HFFc6 (cell line): ENCODE results near the gene PLEKHG2. TPM values are rescaled to one million over a fixed set of nuclear protein-coding genes. Genes with fewer than 3 reads are reported as not detected.

ENCODE experiments used
- DNase-seq: peaks from one replicate; pipeline ENCODE4 v3.0.0-alpha.2; 2018
- H3K27ac Mint-ChIP-seq: 2 replicates; pipeline ENCODE4 v1.8.0; 2020; ENCODE audit warnings: mild to moderate bottlenecking, mixed read lengths
- H3K27me3 Mint-ChIP-seq: 2 replicates; pipeline ENCODE4 v1.8.0; 2021; ENCODE audit warnings: mild to moderate bottlenecking, moderate library complexity, mixed read lengths; ENCODE audit not compliant: insufficient read depth
- H3K36me3 Mint-ChIP-seq: 2 replicates; pipeline ENCODE4 v1.8.0; 2021; ENCODE audit warnings: low read depth, mixed read lengths
- H3K4me1 Mint-ChIP-seq: 2 replicates; pipeline ENCODE4 v1.8.0; 2020; ENCODE audit warnings: low read depth, mixed read lengths
- H3K4me3 Mint-ChIP-seq: 2 replicates; pipeline ENCODE4 v1.8.0; 2020; ENCODE audit warnings: mild to moderate bottlenecking, moderate library complexity, mixed read lengths
- H3K9me3 Mint-ChIP-seq: 2 replicates; pipeline ENCODE4 v1.8.0; 2020; ENCODE audit warnings: mild to moderate bottlenecking, mixed read lengths
- CTCF ChIP-seq: fragments of 200-600 bp; sonication (generic); IDR thresholded peaks from 2 replicates; pipeline ENCODE4 v1.5.0; 2021; ENCODE audit warnings: antibody characterized with exemption, mild to moderate bottlenecking
- microRNA-seq: library from miRNA; unstranded; fragments of <30 nt; microRNA quantifications from one replicate; pipeline ENCODE4, GENCODE V29; 2019
- total RNA-seq, 6 experiments: library from RNA; stranded (reverse); fragmentation: NEBNext Ultra II Directional; extraction: Animal tissue kit (Norgen Biotek cat#: 25700); gene quantifications; 2 replicates in 1 of 6; 3 replicates in 5 of 6; pipeline ENCODE4 v1.2.3, GENCODE V29; 2021

Gene PLEKHG2
- total RNA-seq, 6 experiments from 2014 or later, result 38.3 to 56.0 (median 45.7) TPM

- H3K27ac Mint-ChIP-seq, result no peak overlapping the region
- peaks cover 4% of the 10 kb centered on the region for H3K27me3 Mint-ChIP-seq
- peaks cover 35% of the 10 kb centered on the region for H3K36me3 Mint-ChIP-seq
- H3K4me1 Mint-ChIP-seq, result peaks cover 14% of the 10 kb centered on the region
- no peak overlapping the region for H3K4me3 Mint-ChIP-seq
- H3K9me3 Mint-ChIP-seq, result no peaks in the 10 kb centered on the region
- DNase-seq, result no peak
- no peak for TF ChIP-seq CTCF
Observed at GRCh38 chr19:39475748-39476147, 63.3 kb downstream of the PLEKHG2 start.

Small RNA genes lying within 50 kb of the gene (microRNA-seq; reads per million reads assigned to microRNA genes)
- not detected for gene MIR4530

Other genes starting within 250 kb of the PLEKHG2 start
- not detected for gene NCCRP1, start 215.7 kb upstream of the PLEKHG2 start, total RNA-seq
- not detected for gene SYCN, start 208.4 kb upstream of the PLEKHG2 start, total RNA-seq
- not detected for gene IFNL3, start 167.7 kb upstream of the PLEKHG2 start, total RNA-seq
- not detected for gene IFNL4, start 163.8 kb upstream of the PLEKHG2 start, total RNA-seq
- gene IFNL2, start 144.3 kb upstream of the PLEKHG2 start, total RNA-seq, result not detected
- not detected for gene IFNL1, start 116.3 kb upstream of the PLEKHG2 start, total RNA-seq
- under 1 TPM in 2 of 6 experiments, not detected in 4; 0.07 to 0.14 TPM for gene LRFN1, start 91.8 kb upstream of the PLEKHG2 start, total RNA-seq
- gene GMFG, start 76.6 kb upstream of the PLEKHG2 start, total RNA-seq, result 1 to 10 TPM in 1 of 6 experiments, under 1 TPM in 5; 0.37 to 1.1 (median 0.77) TPM
- gene SAMD4B, start 70.2 kb upstream of the PLEKHG2 start, total RNA-seq, result 100 to 1,000 TPM; 107 to 133 (median 124) TPM
- gene PAF1, start 21.6 kb upstream of the PLEKHG2 start, total RNA-seq, result 10 to 100 TPM; 46.8 to 70.0 (median 60.6) TPM
- 10 to 100 TPM; 38.2 to 48.5 (median 45.2) TPM for gene MED29, start 21.3 kb upstream of the PLEKHG2 start, total RNA-seq
- 10 to 100 TPM; 30.9 to 81.6 (median 68.5) TPM for gene ZFP36, start 5.8 kb upstream of the PLEKHG2 start, total RNA-seq
- gene RPS16, start 23.3 kb downstream of the PLEKHG2 start, total RNA-seq, result 1,000 to 10,000 TPM; 1,647 to 2,008 (median 1,885) TPM
- 100 to 1,000 TPM; 102 to 129 (median 107) TPM for gene SUPT5H, start 32.9 kb downstream of the PLEKHG2 start, total RNA-seq
- 100 to 1,000 TPM in 1 of 6 experiments, 10 to 100 TPM in 5; 86.2 to 104 (median 92.5) TPM for gene TIMM50, start 68.2 kb downstream of the PLEKHG2 start, total RNA-seq
- under 1 TPM in 2 of 6 experiments, not detected in 4; 0.38 to 0.45 TPM for gene DLL3, start 86.3 kb downstream of the PLEKHG2 start, total RNA-seq
- gene SELENOV, start 102.5 kb downstream of the PLEKHG2 start, total RNA-seq, result not detected
- 1 to 10 TPM; 2.2 to 3.7 (median 3.3) TPM for gene EID2B, start 120.2 kb downstream of the PLEKHG2 start, total RNA-seq
- 10 to 100 TPM; 18.4 to 23.4 (median 19.0) TPM for gene EID2, start 127.5 kb downstream of the PLEKHG2 start, total RNA-seq
- gene LGALS13, start 189.9 kb downstream of the PLEKHG2 start, total RNA-seq, result not detected
- gene LGALS16, start 243.2 kb downstream of the PLEKHG2 start, total RNA-seq, result not detected